Neural cell (in vitro differentiated cells): ENCODE measurements around the gene ISG20. TPM values are rescaled to one million over a fixed set of nuclear protein-coding genes. Genes with fewer than 3 reads are reported as not detected.

Source experiments
- H2AFZ ChIP-seq: fragments of 200-600, 300-800 bp; sonication (generic), shearing (Covaris generic); 2 replicates; pipeline ENCODE4 v1.6.0; 2014; ENCODE audit warnings: low read depth, mild to moderate bottlenecking, antibody characterized with exemption, low read length, moderate library complexity
- H3F3A ChIP-seq: fragments of 200-600 bp; shearing (Covaris generic); 2 replicates; pipeline ENCODE4 v1.6.1; 2016; ENCODE audit warnings: mild to moderate bottlenecking, moderate library complexity, mixed read lengths, antibody characterized with exemption, low read length; ENCODE audit not compliant: insufficient read depth, poor library complexity, severe bottlenecking
- H3K27ac ChIP-seq: fragments of 200-600, 300-800 bp; sonication (generic), shearing (Covaris generic); 2 replicates; pipeline ENCODE4 v1.5.1; 2014; ENCODE audit warnings: mild to moderate bottlenecking, low read length, moderate library complexity
- H3K27me3 ChIP-seq: fragments of 300-800, 200-600 bp; sonication (generic), shearing (Covaris generic); 2 replicates; pipeline ENCODE4 v1.6.0; 2014; ENCODE audit warnings: mild to moderate bottlenecking, low read depth, low read length, moderate library complexity; ENCODE audit not compliant: insufficient read depth
- H3K36me3 ChIP-seq: fragments of 300-800, 200-600 bp; sonication (generic), shearing (Covaris generic); 2 replicates; pipeline ENCODE4 v1.5.1; 2014; ENCODE audit warnings: mild to moderate bottlenecking, antibody characterized with exemption, low read length, moderate library complexity; ENCODE audit not compliant: insufficient read depth
- H3K4me2 ChIP-seq: fragments of 300-800, 200-600 bp; sonication (generic), shearing (Covaris generic); 2 replicates; pipeline ENCODE4 v1.6.0; 2014; ENCODE audit warnings: mild to moderate bottlenecking, low read length
- H3K4me3 ChIP-seq: fragments of 300-800, 200-600 bp; sonication (generic), shearing (Covaris generic); 2 replicates; pipeline ENCODE4 v1.5.1; 2014; ENCODE audit warnings: mild to moderate bottlenecking, low read length, moderate library complexity
- H3K79me2 ChIP-seq: fragments of 200-600 bp; shearing (Covaris generic); replicated peaks from 2 replicates; pipeline ENCODE4 v1.6.0; 2014; ENCODE audit warnings: mild to moderate bottlenecking, low read length, moderate library complexity; ENCODE audit not compliant: insufficient read depth
- H3K9ac ChIP-seq: fragments of 300-800, 200-600 bp; sonication (generic), shearing (Covaris generic); 2 replicates; pipeline ENCODE4 v1.6.1; 2016; ENCODE audit warnings: mild to moderate bottlenecking, low read length, mixed read lengths
- H3K9me2 ChIP-seq: fragments of 200-600 bp; shearing (Covaris generic); 2 replicates; pipeline ENCODE4 v1.6.1; 2016; ENCODE audit warnings: mild to moderate bottlenecking, low read length, mixed read lengths; ENCODE audit not compliant: insufficient read depth
- H3K9me3 ChIP-seq: fragments of 200-600, 300-800 bp; sonication (generic), shearing (Covaris generic); 2 replicates; pipeline ENCODE4 v1.6.1; 2016; ENCODE audit warnings: mild to moderate bottlenecking, mixed run types, low read length, moderate library complexity, mixed read lengths
- H4K20me1 ChIP-seq: fragments of 200-600 bp; shearing (Covaris generic); 2 replicates; pipeline ENCODE4 v1.6.1; 2016; ENCODE audit warnings: mild to moderate bottlenecking, mixed run types; ENCODE audit not compliant: insufficient read depth
- EP300 ChIP-seq: fragments of 450-650 bp; conservative IDR thresholded peaks from 2 replicates; pipeline ENCODE4 v1.6.1; 2014; ENCODE audit warnings: antibody characterized with exemption, mild to moderate bottlenecking, moderate library complexity; ENCODE audit not compliant: poor library complexity, severe bottlenecking
- EZH2 ChIP-seq: fragments of 200-600, 300-800 bp; shearing (Covaris generic), sonication (generic); IDR thresholded peaks from 2 replicates; pipeline ENCODE4 v1.6.1; 2014; ENCODE audit warnings: antibody characterized with exemption, low read length, borderline replicate concordance, mild to moderate bottlenecking; ENCODE audit not compliant: insufficient read depth, poor library complexity, severe bottlenecking
- MXI1 ChIP-seq: fragments of 450-650 bp; conservative IDR thresholded peaks from 2 replicates; pipeline ENCODE4 v1.6.1; 2014; ENCODE audit warnings: antibody characterized with exemption, mild to moderate bottlenecking; ENCODE audit not compliant: poor library complexity, severe bottlenecking
- POLR2AphosphoS5 ChIP-seq: IDR thresholded peaks from 2 replicates; pipeline ENCODE4 v1.6.1; 2012
- RAD21 ChIP-seq: fragments of 450-650 bp; conservative IDR thresholded peaks from 2 replicates; pipeline ENCODE4 v1.6.1; 2014; ENCODE audit warnings: antibody characterized with exemption, mild to moderate bottlenecking, moderate library complexity
- SMC3 ChIP-seq: fragments of 450-650 bp; conservative IDR thresholded peaks from 2 replicates; pipeline ENCODE4 v1.6.1; 2014; ENCODE audit warnings: antibody characterized with exemption, mild to moderate bottlenecking, moderate library complexity; ENCODE audit not compliant: poor library complexity
- TAF1 ChIP-seq: IDR thresholded peaks from 2 replicates; pipeline ENCODE4 v1.6.1; 2012; ENCODE audit warnings: low read depth
- polyA plus RNA-seq: library from polyadenylated mRNA; depleted of rRNA; stranded (reverse); fragments of >200 nt; gene quantifications from 2 replicates; pipeline ENCODE4 v1.2.3, GENCODE V29; 2014
- TF ChIP-seq, protein P1 (sequence below): fragments of 450-650 bp; IDR thresholded peaks from 2 replicates; pipeline ENCODE4 v1.5.1; 2014; ENCODE audit warnings: antibody characterized with exemption, mild to moderate bottlenecking, moderate library complexity; ENCODE audit not compliant: poor library complexity, severe bottlenecking
- TF ChIP-seq, protein P2 (sequence below): IDR thresholded peaks from 2 replicates; pipeline ENCODE4 v1.6.1; 2012; ENCODE audit warnings: borderline replicate concordance

The ISG20 gene
- polyA plus RNA-seq, 1 donor from 2014 or later: 0.88 TPM

DNA sequence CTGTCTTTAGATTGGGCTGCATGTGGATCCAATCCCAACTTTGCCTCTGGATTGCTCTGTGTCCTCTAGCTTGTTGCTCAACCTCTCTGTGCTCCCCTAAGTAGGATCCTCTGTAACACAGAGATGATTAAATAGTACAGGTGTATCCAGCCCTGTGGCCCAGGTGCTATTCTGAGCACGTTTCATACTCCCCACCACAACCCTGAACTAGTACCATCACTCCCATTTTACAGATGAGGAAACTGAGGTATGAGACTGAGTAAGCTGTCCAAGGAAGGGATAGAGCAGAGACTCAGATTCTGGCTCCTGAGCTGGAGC, 7.2 kb downstream of the ISG20 start:
- H3F3A ChIP-seq: no peaks in the 10 kb centered on the region
- no peaks in the 10 kb centered on the region for H3K36me3 ChIP-seq
- H3K9ac ChIP-seq: no peak overlapping the region
- no peaks in the 10 kb centered on the region for H3K79me2 ChIP-seq
- H3K4me2 ChIP-seq: no peak overlapping the region
- H3K9me3 ChIP-seq: no peaks in the 10 kb centered on the region
- H3K27ac ChIP-seq: no peak overlapping the region
- H3K4me3 ChIP-seq: no peak overlapping the region
- no peaks in the 10 kb centered on the region for H3K9me2 ChIP-seq
- no peaks in the 10 kb centered on the region for H3K27me3 ChIP-seq
- H2AFZ ChIP-seq: no peak overlapping the region
- no peak for TF ChIP-seq POLR2AphosphoS5
- TF ChIP-seq MXI1: no peak
- TF ChIP-seq EZH2: no peak
- TF ChIP-seq, protein P1, sequence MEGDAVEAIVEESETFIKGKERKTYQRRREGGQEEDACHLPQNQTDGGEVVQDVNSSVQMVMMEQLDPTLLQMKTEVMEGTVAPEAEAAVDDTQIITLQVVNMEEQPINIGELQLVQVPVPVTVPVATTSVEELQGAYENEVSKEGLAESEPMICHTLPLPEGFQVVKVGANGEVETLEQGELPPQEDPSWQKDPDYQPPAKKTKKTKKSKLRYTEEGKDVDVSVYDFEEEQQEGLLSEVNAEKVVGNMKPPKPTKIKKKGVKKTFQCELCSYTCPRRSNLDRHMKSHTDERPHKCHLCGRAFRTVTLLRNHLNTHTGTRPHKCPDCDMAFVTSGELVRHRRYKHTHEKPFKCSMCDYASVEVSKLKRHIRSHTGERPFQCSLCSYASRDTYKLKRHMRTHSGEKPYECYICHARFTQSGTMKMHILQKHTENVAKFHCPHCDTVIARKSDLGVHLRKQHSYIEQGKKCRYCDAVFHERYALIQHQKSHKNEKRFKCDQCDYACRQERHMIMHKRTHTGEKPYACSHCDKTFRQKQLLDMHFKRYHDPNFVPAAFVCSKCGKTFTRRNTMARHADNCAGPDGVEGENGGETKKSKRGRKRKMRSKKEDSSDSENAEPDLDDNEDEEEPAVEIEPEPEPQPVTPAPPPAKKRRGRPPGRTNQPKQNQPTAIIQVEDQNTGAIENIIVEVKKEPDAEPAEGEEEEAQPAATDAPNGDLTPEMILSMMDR: no peak
- TF ChIP-seq RAD21: no peak
- no peak for TF ChIP-seq EP300
- no peak for TF ChIP-seq TAF1
- TF ChIP-seq, protein P2, sequence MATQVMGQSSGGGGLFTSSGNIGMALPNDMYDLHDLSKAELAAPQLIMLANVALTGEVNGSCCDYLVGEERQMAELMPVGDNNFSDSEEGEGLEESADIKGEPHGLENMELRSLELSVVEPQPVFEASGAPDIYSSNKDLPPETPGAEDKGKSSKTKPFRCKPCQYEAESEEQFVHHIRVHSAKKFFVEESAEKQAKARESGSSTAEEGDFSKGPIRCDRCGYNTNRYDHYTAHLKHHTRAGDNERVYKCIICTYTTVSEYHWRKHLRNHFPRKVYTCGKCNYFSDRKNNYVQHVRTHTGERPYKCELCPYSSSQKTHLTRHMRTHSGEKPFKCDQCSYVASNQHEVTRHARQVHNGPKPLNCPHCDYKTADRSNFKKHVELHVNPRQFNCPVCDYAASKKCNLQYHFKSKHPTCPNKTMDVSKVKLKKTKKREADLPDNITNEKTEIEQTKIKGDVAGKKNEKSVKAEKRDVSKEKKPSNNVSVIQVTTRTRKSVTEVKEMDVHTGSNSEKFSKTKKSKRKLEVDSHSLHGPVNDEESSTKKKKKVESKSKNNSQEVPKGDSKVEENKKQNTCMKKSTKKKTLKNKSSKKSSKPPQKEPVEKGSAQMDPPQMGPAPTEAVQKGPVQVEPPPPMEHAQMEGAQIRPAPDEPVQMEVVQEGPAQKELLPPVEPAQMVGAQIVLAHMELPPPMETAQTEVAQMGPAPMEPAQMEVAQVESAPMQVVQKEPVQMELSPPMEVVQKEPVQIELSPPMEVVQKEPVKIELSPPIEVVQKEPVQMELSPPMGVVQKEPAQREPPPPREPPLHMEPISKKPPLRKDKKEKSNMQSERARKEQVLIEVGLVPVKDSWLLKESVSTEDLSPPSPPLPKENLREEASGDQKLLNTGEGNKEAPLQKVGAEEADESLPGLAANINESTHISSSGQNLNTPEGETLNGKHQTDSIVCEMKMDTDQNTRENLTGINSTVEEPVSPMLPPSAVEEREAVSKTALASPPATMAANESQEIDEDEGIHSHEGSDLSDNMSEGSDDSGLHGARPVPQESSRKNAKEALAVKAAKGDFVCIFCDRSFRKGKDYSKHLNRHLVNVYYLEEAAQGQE: no peak
- no peak for TF ChIP-seq SMC3
- no peaks in the 10 kb centered on the region for H4K20me1 ChIP-seq

DNA sequence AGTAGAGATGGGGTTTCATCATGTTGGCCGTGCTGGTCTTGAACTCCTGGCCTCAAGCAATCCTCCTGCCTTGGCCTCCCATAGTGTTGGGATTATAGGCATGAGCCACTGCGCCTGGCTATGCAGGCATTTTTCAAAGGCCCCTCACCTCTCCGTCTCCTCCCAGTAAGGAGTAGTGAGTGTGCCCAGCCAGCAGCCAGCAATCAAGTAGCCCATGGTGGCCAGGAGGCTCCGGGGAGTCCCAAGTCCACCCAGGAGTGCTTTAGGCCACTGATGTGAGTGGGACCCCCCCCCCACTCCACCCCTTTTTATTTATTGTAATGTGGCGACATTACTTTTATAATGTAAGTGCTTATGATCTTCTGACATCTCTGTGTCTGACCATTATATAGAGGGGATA, 8.1 kb downstream of the ISG20 start:
- no peaks in the 10 kb centered on the region for H3K27me3 ChIP-seq
- no peak overlapping the region for H3K27ac ChIP-seq
- no peaks in the 10 kb centered on the region for H3F3A ChIP-seq
- H3K9me3 ChIP-seq: no peaks in the 10 kb centered on the region
- no peak overlapping the region for H3K4me3 ChIP-seq
- no peaks in the 10 kb centered on the region for H4K20me1 ChIP-seq
- TF ChIP-seq EP300: no peak
- no peak for TF ChIP-seq TAF1
- no peak for TF ChIP-seq POLR2AphosphoS5
- TF ChIP-seq, protein P1: no peak
- TF ChIP-seq SMC3: no peak
- no peak for TF ChIP-seq EZH2
- TF ChIP-seq RAD21: no peak
- no peak for TF ChIP-seq MXI1
- TF ChIP-seq, protein P2: no peak
- H3K9me2 ChIP-seq: no peaks in the 10 kb centered on the region
- H3K9ac ChIP-seq: no peak overlapping the region
- no peaks in the 10 kb centered on the region for H3K36me3 ChIP-seq
- no peak overlapping the region for H2AFZ ChIP-seq
- H3K79me2 ChIP-seq: no peaks in the 10 kb centered on the region
- no peak overlapping the region for H3K4me2 ChIP-seq
